Stomach (tissue), 9 donors: ENCODE data around the gene RPS14. TPM values are rescaled to one million over a fixed set of nuclear protein-coding genes. Genes with fewer than 3 reads are reported as not detected.

Experiments
- DNase-seq, 2 donors: peaks; one replicate each; pipeline versions ENCODE4 v3.0.0 to v3.0.0-alpha.2; 2013 to 2019
- H3K27ac ChIP-seq, 5 donors: fragments of 200-600 bp in 4 of 5; sonication (generic) in 4 of 5; one replicate each; pipeline ENCODE4 v1.5.1; 2013 to 2019; ENCODE audit warnings: mild to moderate bottlenecking in 1 of 5, moderate library complexity in 1 of 5
- H3K27me3 ChIP-seq, 3 donors: fragments of 200-600 bp; sonication (generic); one replicate each; pipeline ENCODE4 v1.5.1; 2017 to 2019; ENCODE audit warnings: mixed run types in 1 of 3
- H3K36me3 ChIP-seq, 4 donors: fragments of 200-600 bp; sonication (generic); 1 replicate in 3 of 4; 2 replicates in 1 of 4; pipeline ENCODE4 v1.5.1; 2016 to 2019
- H3K4me1 ChIP-seq, 4 donors: fragments of 200-600 bp; sonication (generic); one replicate each; pipeline ENCODE4 v1.5.1; 2016 to 2019
- H3K4me3 ChIP-seq, 4 donors: fragments of 200-600 bp; sonication (generic) in 3 of 4; one replicate each; pipeline ENCODE4 v1.5.1; 2016 to 2019; ENCODE audit warnings: mild to moderate bottlenecking in 1 of 4
- H3K9me3 ChIP-seq, 4 donors: fragments of 200-600 bp; sonication (generic); one replicate each; pipeline ENCODE4 v1.5.1; 2016 to 2019
- EP300 ChIP-seq: sonication (generic); formaldehyde crosslinking; IDR thresholded peaks from one replicate; pipeline ENCODE4 v1.6.1; 2017; ENCODE audit warnings: antibody characterized with exemption
- POLR2A ChIP-seq, 4 donors: fragments of 450-650 bp; IDR thresholded peaks; one replicate each; pipeline ENCODE4 v1.6.1; 2016; ENCODE audit warnings: antibody characterized with exemption in 4 of 4, control low read depth in 2 of 4, mild to moderate bottlenecking in 1 of 4, moderate library complexity in 1 of 4
- POLR2AphosphoS5 ChIP-seq, 3 donors: sonication (generic); formaldehyde crosslinking; IDR thresholded peaks; one replicate each; pipeline ENCODE4 v1.6.1; 2016; ENCODE audit warnings: antibody characterized with exemption in 3 of 3
- WGBS, 5 donors: extraction: QIAGEN DNeasy Blood & Tissue Kit in 3 of 5; methylation state at CpG; one replicate each; pipeline versions ENCODE4 v1.1.5 to v1.1.7; 2013 to 2018; 5-methylcytosine and 5-hydroxymethylcytosine counted together
- intact Hi-C: fragments of 100-400 bp; cut with DNase I; formaldehyde crosslinking; loops from one replicate; pipeline ENCODE4 v1.15.1; 2023; ENCODE audit warnings: low total_unique reads
- polyA plus RNA-seq, 3 donors: library from polyadenylated mRNA; stranded (reverse); fragments of 200-250 nt; gene quantifications; one replicate each; pipeline ENCODE4 v1.2.3, GENCODE V29; 2013
- total RNA-seq, 5 donors: library from RNA; depleted of rRNA; stranded (reverse); fragments of >200 nt; gene quantifications; one replicate each; pipeline versions ENCODE4 v1.1.0 to v1.2.3, GENCODE V29; 2014 to 2016
- TF ChIP-seq, protein P1 (sequence below), 7 experiments: fragments of 450-650 bp in 4 of 7; fragments of 200-600 bp in 3 of 7; sonication (generic) in 3 of 7; IDR thresholded peaks; one replicate each; pipeline ENCODE4 v1.5.1; 2016 to 2019; ENCODE audit warnings: antibody characterized with exemption in 7 of 7, control low read depth in 2 of 7, mild to moderate bottlenecking in 1 of 7
- donor health status: healthy with polysubstance abuse.
- donor health status: Bipolar disorder and iron deficiency.
- donor health status: healthy.

The RPS14 gene
- total and polyA plus RNA-seq, 8 donors, result 899 to 6,427 (median 3,570) TPM

GRCh38 chr5:150436141-150436680 lies 13.3 kb downstream of the RPS14 start:
- H3K27me3 ChIP-seq, result no peaks in the 10 kb centered on the region
- 13 to 16% (median 15%) methylated on average over 11 to 13 of the region's 13 CpGs for WGBS, 5 donors
- no peaks in the 10 kb centered on the region for H3K9me3 ChIP-seq
- TF ChIP-seq EP300 (no peak), POLR2AphosphoS5 (IDR thresholded peaks at IDR 0.05) (peak in 1 of 3 donors; percentile 77), POLR2A (IDR thresholded peaks at IDR 0.05) (no peak)
- TF ChIP-seq, protein P1, sequence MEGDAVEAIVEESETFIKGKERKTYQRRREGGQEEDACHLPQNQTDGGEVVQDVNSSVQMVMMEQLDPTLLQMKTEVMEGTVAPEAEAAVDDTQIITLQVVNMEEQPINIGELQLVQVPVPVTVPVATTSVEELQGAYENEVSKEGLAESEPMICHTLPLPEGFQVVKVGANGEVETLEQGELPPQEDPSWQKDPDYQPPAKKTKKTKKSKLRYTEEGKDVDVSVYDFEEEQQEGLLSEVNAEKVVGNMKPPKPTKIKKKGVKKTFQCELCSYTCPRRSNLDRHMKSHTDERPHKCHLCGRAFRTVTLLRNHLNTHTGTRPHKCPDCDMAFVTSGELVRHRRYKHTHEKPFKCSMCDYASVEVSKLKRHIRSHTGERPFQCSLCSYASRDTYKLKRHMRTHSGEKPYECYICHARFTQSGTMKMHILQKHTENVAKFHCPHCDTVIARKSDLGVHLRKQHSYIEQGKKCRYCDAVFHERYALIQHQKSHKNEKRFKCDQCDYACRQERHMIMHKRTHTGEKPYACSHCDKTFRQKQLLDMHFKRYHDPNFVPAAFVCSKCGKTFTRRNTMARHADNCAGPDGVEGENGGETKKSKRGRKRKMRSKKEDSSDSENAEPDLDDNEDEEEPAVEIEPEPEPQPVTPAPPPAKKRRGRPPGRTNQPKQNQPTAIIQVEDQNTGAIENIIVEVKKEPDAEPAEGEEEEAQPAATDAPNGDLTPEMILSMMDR (IDR thresholded peaks at IDR 0.05), result peak in 5 of 7 experiments; percentile 31 to 88 (median 84)
- no peak overlapping the region for H3K27ac ChIP-seq
- peaks cover 0 to 8% (median 3%) of the 10 kb centered on the region in 4 donors for H3K4me1 ChIP-seq
- H3K4me3 ChIP-seq, result no peak overlapping the region
- peak; percentile 95 to 97 for DNase-seq
- intact Hi-C loops, result no loop called here
- H3K36me3 ChIP-seq, result peaks cover 0 to 2% (median 1%) of the 10 kb centered on the region in 4 donors

- H3K27me3 ChIP-seq, result no peaks in the 10 kb centered on the region
- WGBS, 5 donors, result 57 to 75% (median 63%) methylated on average over 6 of the region's 6 CpGs
- TF ChIP-seq POLR2AphosphoS5 (IDR thresholded peaks at IDR 0.05), result no peak
- no peak for TF ChIP-seq POLR2A (IDR thresholded peaks at IDR 0.05)
- TF ChIP-seq EP300, result no peak
- TF ChIP-seq, protein P1 (IDR thresholded peaks at IDR 0.05), result no peak
- H3K27ac ChIP-seq, result no peak overlapping the region
- H3K9me3 ChIP-seq, result no peaks in the 10 kb centered on the region
- H3K36me3 ChIP-seq, result no peaks in the 10 kb centered on the region
- DNase-seq, result peak in 1 of 2 donors; percentile 81
- H3K4me1 ChIP-seq, result peaks cover 0 to 8% (median 3%) of the 10 kb centered on the region in 4 donors
- no peak overlapping the region for H3K4me3 ChIP-seq
- intact Hi-C loops, result no loop called here
Measured at GRCh38 chr5:150434464-150434863, 15.1 kb downstream of the RPS14 start.

DNA sequence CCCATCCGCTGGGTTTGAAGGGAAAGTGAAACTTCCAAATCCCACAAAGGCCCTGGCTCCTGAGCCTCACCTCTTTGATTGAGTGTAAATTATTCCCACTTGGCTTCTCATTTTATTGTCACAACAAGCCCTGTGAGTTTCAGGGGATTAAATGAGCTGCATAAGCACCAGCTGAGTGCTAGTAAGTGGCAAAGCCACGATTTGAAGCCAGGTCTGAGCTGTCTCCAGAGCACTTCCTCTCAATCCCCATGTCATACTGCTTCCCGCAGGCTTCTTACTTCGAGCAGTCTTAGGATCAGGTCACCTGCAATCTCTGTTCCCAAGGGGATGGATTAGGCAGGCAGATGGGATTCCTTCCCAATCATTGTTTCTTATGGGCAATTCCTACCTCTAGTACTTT lies 18.0 kb downstream of the RPS14 start:
- no peaks in the 10 kb centered on the region for H3K27me3 ChIP-seq
- intact Hi-C loops, result no loop called here
- H3K4me1 ChIP-seq, result peaks cover 8 to 20% (median 13%) of the 10 kb centered on the region in 4 donors
- TF ChIP-seq EP300 (no peak), POLR2AphosphoS5 (IDR thresholded peaks at IDR 0.05) (no peak), POLR2A (IDR thresholded peaks at IDR 0.05) (no peak)
- TF ChIP-seq, protein P1 (IDR thresholded peaks at IDR 0.05), result no peak
- H3K27ac ChIP-seq, result no peak overlapping the region
- no peak overlapping the region for H3K4me3 ChIP-seq
- H3K9me3 ChIP-seq, result no peaks in the 10 kb centered on the region
- H3K36me3 ChIP-seq, result no peaks in the 10 kb centered on the region
- 47 to 60% (median 52%) methylated on average over 4 of the region's 4 CpGs for WGBS, 5 donors
- DNase-seq, result no peak

DNA sequence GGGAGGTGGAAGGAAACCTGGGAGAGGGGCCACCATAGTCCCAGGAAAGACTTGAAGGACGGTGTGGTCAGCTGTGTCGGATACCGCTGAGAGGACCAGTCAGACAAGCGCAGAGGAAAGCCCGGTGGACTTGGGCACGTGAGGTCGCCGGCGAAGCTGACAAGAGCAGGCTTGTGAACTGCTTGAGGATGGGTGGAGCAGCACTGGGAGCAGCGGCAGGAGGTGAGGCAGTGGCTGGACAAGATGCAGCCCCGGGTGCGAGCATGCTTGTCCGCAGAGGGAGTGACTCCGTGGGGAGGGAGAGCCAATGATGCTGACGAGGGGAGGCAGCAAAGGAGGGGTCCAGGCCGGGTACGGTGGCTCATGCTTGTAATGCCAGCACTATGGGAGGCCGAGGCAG lies 18.5 kb downstream of the RPS14 start:
- H3K4me1 ChIP-seq, result peaks cover 8 to 15% (median 11%) of the 10 kb centered on the region in 4 donors
- no peaks in the 10 kb centered on the region for H3K9me3 ChIP-seq
- no peaks in the 10 kb centered on the region for H3K27me3 ChIP-seq
- 81 to 88% (median 86%) methylated on average over 18 of the region's 18 CpGs for WGBS, 5 donors
- H3K4me3 ChIP-seq, result no peak overlapping the region
- no peak for DNase-seq
- TF ChIP-seq, protein P1 (IDR thresholded peaks at IDR 0.05), result no peak
- TF ChIP-seq POLR2A (IDR thresholded peaks at IDR 0.05) (no peak), EP300 (no peak), POLR2AphosphoS5 (IDR thresholded peaks at IDR 0.05) (no peak)
- no peaks in the 10 kb centered on the region for H3K36me3 ChIP-seq
- intact Hi-C loops, result no loop called here
- H3K27ac ChIP-seq, result no peak overlapping the region
